GM21390 (cell line): Measurements from ENCODE around the gene LEAP2.

ENCODE experiments used
- ATAC-seq: cut with Tn5 transposase; IDR thresholded peaks from one replicate; pipeline ENCODE4 v1.9.1; 2021; ENCODE audit not compliant: unreplicated experiment

LEAP2 gene

GRCh38 chr5:132876020-132876759 is 2.7 kb downstream of the LEAP2 start:
- no peak for ATAC-seq

DNA sequence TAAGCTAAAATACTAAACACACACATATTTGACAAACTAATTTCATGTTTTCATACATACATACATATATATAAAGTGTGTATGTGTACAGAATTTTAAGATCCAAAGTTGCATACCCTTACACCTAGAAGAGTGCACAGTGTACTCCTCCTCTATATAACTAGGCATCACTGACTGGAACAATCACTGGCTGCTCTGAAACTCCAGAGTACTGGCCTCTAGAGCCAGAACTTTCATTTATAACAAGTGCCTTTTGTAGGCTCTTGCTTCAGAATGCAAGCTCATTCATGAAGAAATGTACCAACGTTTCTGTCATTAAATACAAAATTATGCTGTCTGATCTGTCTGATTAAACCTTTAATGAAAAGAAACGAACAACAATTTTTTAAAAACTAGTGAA is 4.0 kb downstream of the LEAP2 start:
- no peak for ATAC-seq

- ATAC-seq = no peak
Observed at GRCh38 chr5:132877938-132878337, 4.5 kb downstream of the LEAP2 start.

- peak; percentile 57 for ATAC-seq
Observed at GRCh38 chr5:132883261-132883834, 9.9 kb downstream of the LEAP2 start.

GRCh38 chr5:132884548-132884947 is 11.1 kb downstream of the LEAP2 start:
- ATAC-seq = no peak

GRCh38 chr5:132886064-132886823 is 12.8 kb downstream of the LEAP2 start:
- no peak for ATAC-seq

DNA sequence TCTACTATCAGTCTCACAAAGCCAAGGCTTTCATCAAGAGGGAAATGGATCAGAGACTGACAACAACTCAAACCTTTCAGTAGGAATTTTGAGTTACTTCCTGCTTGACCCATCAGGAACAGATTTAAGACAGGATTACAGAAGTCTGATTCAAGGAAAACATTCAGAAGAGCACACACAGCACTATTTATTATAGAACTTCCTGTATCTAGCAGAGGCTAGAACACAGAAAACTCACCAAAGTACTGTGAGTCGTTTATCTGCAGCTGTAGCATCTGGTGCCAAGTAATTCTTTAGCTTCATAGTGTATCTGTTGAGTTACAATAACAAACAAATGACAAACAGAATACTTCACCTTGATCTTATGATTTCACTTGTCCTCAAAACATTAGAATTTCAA is 13.8 kb downstream of the LEAP2 start:
- no peak for ATAC-seq

DNA sequence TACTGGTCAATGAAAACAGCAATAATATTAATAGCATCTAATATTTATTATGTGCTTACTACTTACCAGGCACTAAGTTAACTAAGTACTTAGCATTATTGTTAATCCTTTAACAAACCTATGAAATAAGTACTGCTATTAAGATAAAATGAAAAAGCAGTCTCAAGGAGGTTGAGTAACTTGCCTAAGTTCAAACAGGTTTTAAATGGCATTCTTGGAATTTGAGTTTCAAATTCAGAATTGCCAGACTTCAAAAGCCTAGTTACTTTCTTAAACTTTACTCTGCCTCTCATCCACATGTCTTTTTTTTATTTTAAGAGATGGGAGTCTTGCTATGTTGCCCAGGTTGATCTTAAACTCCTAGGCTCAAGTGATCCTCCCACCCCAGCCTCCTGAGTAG is 16.0 kb downstream of the LEAP2 start:
- ATAC-seq = no peak

DNA sequence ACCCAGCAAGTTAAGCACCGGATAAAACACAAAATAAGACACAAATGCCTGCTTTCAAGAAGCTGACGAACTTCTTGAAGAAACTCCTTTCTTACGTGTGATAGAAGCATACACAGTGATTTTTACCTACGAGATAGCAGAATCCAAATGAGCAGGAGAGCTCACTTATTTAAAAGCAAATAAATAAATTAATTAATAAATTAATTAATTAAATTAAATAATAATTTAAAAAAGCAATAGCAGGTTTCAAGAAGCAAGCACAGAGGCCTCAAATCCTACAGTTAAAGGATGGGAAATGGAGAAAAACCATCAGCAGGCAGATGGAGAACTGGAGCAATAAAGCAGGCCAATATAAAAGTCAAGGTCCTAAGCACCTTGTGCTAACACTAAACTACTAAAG is 17.3 kb downstream of the LEAP2 start:
- ATAC-seq = no peak

- ATAC-seq = no peak
Observed at GRCh38 chr5:132895719-132896305, 22.3 kb downstream of the LEAP2 start.

- ATAC-seq = no peak
Observed at GRCh38 chr5:132896685-132897084, 23.2 kb downstream of the LEAP2 start.

- ATAC-seq = no peak
Observed at GRCh38 chr5:132898094-132898493, 24.6 kb downstream of the LEAP2 start.

DNA sequence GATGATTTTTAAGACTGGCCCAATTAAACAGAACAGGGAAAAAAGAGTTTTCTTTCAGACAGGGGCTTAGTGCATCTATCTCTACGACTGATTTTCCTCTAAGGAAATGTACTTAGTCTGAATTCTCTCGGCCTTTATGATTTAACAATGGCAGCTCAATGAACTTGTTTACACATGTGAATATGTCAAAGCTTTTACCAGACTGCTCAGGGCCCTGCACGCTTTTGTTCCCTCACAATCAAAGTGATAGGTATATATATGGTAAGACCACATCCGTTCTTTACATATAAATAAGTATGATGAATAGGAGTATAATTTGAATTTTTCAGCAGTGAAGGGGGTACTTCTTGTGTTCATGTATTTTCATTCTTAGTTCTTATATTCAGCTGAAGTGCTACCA is 27.6 kb downstream of the LEAP2 start:
- no peak for ATAC-seq

- ATAC-seq = no peak
Observed at GRCh38 chr5:132901730-132902129, 28.3 kb downstream of the LEAP2 start.

GRCh38 chr5:132905938-132906337 is 32.5 kb downstream of the LEAP2 start:
- no peak for ATAC-seq

- no peak for ATAC-seq
Observed at GRCh38 chr5:132907161-132907560, 33.7 kb downstream of the LEAP2 start.

GRCh38 chr5:132909702-132910101 is 36.2 kb downstream of the LEAP2 start:
- no peak for ATAC-seq

GRCh38 chr5:132915681-132916080 is 42.2 kb downstream of the LEAP2 start:
- no peak for ATAC-seq

DNA sequence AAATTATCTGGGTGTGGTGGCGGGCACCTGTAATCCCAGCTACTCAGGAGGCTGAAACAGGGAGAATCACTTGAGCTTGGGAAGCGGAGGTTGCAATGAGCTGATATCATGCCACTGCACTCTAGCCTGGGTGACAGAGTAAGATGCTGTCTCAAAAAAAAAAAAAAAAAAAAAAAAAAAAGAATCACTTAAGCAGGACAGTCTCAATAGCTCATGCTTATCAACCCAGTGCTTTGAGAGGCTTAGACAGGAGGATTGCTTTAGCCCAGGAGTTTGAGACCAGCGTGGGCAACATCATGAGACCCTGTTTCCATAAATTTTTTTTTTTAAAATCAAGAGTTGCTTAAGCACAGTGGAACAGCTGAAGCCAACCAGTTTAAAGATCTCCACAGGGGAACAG is 42.6 kb downstream of the LEAP2 start:
- no peak for ATAC-seq
